Cerebellar cortex (tissue), 1 donor: ENCODE results near the gene SDC1.
"Not testable (repeated sequence)": the region's sequence is repeated elsewhere in the genome, so short reads cannot be mapped to it uniquely, and the experiment has no call there.

Source experiments
- DNase-seq: peaks from one replicate; pipeline ENCODE4 v3.0.0-alpha.2; 2015; ENCODE audit warnings: low spot score

SDC1 gene

DNA sequence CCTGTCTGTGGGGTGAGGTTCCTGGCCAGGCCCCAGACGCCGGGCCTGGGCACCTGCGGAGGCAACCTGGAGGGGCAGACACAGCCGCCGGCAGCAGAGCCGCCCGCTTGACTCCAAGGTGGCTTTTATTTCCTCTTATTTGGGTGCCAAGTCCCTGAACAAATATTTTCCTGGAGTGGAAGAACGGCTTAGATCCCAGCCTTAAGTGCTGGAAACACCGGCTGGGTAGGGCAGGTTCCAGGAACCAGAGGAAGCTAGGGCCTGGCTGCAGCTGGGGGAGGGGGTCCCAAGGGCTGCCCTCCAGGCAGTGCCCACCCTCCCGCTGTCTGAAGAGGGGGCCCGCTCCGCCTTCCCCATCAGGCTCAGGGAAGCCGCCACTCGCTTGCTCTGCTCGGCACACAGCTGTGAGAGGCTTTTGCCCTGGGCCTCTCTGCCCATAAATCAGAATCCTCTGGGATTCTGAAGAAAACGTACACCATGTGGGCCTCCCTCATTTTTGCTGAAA, 28.2 kb downstream of the SDC1 start:
- no peak for DNase-seq

DNA sequence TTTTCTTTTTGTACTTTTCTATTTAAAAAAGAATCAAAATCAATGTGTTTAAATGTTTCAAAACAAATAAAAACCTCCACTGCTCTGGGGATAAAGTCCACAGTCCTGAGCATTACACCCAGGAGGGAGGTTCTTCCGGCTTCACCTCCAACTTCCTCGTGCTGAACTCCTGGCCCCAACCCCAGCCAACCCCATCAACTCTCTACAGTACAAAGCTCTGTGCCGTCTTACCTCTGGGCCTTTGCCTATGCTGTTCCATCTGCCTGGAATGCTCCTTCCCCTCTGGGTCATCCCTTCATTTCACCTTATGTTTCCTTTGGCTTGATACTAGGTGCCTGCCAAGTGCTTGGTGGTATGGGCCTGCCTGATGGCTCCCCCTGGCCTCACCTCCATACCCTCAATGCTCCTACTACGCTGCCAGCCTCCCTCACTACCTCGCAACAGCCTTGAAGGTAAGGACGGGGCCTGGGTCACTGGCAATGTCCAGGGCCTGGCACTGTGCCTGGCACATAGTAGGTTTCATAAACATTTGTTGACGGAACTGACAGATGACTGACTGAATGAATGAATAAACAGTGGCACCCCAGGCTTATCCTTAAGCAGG, 28.8 kb downstream of the SDC1 start:
- no peak for DNase-seq

DNA sequence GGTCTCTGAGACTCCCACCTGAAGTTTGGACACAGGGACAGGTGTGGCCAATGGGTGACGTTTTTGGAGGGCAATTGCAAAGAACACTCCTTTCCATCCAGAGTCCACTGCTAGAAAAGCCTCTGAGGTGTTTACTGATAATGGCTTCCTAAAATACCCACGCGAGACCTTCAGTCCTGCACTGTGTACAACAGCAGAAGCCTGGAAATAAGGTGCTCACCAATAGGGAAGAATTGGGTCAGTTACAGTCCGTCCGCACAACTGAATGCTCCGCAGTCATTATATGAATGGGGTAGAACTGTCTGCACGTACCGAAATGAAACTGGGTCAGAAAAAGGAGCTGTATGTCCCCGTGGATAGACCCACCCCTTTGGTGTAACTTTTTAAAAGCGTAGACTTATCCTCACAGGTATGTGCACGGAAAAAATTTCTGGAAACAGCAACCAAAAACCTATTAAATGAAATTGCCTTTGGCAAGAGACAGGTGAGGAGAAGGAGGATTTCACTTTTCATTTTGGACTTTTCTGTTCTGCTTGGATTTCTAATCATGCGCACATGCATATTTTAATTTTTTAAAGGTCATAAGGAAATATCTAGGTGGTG, 29.4 kb downstream of the SDC1 start:
- no peak for DNase-seq

DNA sequence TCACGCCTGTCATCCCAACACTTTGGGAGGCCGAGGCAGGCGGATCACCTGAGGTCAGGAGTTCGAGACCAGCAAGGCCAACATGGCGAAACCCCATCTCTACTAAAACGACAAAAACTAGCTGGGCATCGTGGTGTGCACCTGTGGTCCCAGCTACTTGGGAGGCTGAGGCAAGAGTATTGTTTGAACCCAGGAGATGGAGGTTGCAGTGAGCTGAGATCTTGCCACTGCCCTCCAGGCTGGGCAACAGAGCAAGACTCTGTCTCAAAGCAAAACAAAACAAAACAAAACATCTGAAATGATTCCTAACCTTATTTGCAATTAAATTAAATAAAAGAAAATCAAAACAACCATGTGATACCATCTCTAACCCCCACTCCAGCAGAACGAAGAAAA, 29.9 kb downstream of the SDC1 start:
- not testable (repeated sequence) for DNase-seq

DNA sequence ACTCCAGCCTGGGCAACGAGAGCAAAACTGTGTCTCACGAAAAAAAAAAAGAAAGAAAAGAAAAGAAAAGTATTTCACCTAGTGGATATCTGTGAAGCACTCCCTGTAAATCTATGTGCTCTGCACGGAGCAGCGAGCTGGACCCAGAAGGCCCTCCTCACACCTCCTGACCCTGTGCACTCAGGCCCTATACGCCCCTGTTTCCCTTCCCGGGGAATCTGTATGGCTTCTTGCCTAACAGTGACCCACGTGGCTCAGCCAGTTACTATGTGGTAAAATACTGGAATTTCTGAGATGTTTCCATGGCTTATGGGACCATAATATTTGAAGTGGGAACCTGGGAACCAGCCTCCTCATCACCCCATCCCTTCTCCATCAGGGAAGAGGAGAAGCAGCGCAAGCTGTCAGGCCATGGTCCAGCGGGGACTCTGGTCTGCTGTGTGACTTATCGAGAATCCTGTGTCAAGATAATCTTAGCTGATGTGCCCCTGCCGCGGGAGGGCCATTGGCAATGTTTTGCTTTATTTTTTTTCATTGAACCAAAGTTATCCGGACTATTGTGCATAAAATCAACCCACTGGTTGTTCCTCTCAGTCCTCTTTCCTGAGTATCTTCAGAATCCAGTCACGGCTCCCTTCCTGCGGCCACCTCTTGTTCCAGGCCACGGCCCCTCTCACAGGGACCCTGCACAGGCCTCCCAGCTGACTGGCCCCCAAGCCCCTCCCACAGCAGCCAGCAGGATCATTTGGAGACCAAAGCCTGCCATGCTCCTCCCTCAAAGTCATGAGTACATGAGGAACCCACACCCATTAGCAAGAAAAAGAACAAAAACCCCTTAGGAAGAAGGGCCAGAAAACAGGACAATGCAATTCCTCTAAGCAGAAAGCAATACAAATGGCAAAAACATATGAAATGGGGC, 30.6 kb downstream of the SDC1 start:
- DNase-seq, result no peak

DNA sequence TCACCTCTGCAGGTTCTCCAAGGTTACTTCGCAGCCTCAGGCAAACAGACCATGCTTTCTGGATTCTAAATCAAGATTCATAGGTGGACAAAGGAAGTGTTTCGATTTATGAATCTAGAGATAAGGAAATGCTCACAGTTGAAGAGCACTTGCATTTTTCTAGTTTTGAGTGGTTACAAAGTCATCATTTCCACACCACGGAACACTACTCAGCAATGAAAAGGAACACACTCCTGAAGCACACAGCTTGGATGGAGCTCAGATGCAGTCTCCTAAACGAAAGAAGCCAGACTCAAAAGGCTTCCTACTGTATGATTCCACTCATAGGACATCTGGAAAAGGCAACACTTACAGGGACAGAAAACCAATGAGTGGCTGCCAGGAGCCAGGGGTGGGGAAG, 31.7 kb downstream of the SDC1 start:
- DNase-seq, result no peak

DNA sequence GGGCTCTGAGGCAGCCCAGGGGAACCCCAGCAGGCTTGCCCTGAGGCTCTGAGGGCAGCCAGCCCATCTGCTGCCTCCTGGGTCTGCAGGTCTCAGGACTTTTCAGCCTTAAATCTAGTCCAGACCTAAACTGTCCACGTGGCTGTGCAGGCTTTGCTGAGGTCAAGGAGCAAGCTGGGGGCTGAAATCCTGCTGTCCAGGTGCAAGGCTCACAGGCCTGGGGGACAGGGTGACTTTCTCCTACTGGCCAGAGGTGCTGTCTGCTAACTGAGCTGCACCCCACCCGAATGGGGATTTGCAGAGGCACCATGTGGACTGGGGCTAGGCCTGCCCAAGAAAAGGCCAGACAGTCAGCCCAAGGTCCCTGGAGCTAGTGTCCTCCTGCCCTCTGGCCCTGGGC, 32.1 kb downstream of the SDC1 start:
- no peak for DNase-seq

DNA sequence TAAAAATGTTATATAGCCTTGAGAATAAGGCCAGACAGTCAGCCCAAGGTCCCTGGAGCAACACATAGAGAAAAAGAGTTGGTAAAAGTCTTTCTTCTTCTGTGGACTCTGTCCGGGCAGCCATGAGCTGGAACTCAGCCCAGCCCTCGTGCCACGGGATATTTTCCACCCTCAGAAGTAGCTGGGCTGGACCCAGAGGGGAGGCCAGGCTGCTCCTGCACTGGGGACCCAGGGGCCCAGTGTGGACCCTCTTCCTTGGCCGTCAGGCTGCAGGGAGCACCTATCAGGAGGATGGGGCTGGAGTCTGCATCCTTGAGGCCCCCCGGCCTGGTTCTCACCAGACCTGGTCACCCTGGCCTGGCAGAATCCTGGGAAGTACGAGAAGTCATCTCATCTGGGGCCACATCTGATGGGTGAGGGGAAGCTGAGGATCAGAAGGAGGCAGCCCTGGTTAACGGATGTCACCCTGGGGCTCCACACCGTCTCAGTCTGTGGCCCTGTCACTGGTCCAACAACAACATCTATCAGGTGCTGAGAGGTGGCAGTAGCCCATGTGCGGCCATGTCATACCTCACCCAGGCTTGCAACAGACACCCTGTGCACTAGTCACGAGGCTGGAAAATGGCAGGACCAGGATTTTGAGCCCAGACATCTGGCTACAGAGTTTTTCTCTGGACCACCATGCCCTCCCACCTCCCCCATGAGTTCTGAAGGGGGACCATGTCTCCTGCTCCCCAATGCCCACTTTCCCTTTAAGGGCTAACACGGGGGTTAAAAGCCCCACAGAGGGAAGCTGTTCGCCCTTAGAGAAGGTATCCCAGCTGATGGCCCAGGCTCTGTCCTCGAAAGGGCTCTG, 33.0 kb downstream of the SDC1 start:
- no peak for DNase-seq

DNA sequence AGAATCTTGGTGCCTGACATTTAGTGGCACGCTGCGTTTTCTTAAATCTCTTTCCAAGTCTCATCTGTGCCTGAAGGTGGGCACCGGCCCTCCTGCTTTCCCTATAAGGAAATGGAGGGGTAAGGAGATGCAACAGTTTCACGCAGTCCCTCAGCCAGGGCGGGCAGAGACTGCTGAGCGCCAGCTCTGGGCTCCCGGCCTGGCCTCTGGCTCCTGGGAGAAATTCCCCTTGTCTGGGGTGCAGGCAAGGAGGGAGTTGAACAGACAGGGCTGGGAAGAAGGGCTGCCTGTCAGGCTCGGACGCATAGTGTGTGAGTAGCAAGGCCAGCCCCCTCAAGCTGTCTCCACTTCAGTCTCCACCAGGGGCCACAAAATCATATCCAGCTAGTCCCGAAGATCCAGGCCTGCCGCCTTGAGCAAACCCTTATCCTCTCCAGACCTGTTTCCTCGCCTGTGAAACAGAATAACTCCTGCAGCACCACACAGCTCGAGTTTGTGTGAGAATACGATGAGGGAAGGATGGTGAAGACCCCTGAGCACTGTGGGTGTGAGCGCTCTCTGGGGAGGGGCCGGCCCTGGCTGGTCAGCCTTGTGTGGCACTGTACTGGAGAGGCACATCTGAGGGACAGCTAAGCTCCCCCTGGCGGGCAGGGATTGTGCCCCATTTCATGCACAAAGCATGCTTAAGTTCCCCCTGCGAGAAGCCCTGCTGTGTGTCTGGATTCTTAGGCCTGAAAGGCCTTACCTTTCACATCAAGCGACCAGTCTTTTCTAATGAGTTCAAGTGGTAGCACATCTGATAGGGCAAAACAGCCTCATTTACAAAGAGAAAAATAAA, 33.8 kb downstream of the SDC1 start:
- DNase-seq, result no peak

DNA sequence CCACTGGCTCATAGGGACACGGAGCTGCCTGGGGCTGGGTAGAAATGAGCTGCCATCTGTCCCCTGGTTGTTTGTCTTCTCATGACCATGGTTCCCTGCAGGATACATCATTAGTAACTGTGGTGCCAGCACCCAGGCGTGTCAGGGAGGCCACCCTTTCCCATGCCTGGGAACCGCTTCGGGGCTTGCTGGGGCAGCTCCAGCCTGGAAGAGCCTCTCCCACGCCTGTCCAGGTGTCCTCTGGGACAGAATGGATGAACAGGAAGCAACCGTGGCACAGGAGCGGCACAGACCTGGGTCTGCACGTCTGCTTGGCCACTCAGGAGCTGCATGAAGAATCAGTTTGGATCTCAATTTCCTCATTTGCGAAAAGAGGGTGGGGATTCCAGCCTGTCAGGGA, 34.8 kb downstream of the SDC1 start:
- DNase-seq, result no peak

DNA sequence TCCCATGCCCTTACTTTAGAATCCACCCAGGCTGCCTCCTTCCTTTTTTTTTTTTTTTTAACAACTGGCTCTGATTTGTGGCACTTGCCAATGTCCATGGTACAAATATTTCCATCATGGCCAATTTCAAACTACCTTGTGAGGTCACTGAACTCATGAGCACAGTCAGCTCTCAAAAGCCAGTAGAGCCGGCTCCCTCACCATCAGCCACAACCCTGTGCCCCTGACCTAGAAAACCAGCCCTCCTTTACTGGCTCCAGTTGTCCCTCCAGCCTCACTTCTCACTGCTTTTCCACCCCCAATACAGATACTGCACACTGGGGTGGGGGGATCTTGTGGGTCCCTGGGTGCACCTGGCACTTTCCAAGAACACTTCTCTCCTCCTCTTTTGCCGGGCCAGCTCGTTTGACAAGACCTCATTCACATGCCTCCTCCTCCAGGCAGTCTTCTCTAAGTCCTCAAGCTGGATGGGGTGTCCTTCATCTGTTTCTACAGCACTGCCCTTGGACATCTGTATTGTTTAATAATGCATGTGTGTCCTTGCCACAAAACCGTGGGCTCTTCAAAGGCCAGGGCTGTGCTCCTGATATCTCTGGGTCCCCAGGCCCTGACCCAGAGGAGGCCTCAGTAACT, 35.5 kb downstream of the SDC1 start:
- no peak for DNase-seq

DNA sequence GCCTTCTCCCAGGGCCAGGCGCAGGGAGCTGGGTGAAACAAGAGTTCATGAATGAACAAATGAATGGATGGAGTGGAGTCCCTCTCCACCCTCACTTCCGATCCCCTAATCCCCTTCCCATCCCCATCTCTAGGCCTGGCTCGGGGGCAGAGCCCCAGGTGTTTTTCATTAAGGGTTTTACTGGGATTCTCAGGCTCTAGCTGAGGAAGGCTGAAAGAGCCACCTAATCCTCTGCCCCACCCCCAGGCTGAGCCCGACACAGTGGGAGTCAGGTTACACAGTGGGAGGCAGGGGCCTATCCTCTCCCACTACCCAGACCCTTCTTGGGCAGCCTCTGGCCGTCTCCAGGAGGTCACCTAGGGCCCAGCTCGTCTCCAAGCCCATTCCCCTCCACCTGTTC, 36.1 kb downstream of the SDC1 start:
- DNase-seq, result no peak

DNA sequence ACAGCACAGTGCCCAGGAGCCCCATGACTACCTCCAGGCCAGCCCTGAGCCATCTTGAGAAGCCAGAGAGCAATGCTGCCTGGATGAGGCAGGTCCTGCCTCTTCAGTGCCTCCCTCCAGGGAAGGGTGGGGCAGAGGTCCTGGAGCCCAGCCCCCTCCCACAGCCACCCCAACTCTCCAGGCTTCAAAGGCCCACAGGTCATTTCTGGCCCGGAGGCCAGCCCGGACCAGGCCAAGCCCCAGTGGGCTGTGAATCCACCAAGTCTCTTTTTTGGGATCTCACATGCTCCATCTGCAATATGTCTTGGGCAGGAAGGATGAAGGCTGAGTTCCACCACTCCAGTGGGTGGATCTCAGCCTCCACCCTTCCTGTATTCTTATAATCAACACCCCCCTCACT, 36.7 kb downstream of the SDC1 start:
- no peak for DNase-seq

DNA sequence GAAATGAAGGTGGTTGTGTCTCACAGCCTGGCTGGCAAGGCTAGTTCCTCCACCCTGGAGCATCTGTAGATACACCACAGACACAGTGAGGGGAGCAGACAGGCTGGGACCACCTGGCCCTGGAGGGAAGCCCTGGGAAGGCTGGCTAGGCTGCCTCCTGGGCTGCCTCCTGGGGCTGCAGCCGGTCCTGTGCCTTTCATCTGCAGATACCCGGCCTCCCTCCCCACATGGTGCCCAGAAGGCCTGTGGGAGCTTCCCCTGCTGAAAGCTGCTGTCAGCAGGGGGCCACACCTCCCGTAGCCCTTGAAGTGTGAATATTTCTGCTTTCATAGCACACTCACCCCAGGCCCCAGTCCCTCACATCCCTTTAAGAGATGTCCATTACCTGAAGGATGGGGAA, 37.6 kb downstream of the SDC1 start:
- no peak for DNase-seq

DNA sequence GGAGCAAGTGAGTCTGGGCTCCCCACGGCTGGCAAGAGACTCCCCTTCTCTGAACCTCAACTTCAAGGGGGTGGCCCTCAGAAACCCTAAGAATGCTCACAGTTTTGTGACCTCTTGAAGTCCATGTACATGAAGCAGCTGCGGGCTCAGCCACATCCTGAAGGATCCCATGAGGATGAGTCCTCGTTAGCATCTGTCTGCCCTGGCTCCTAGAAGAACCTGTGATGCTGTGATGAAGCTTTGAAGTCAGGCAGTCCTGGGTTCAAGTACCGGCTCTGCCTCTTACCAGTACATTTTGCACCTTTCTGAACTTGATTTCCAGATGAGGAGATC, 38.1 kb downstream of the SDC1 start:
- DNase-seq, result no peak

DNA sequence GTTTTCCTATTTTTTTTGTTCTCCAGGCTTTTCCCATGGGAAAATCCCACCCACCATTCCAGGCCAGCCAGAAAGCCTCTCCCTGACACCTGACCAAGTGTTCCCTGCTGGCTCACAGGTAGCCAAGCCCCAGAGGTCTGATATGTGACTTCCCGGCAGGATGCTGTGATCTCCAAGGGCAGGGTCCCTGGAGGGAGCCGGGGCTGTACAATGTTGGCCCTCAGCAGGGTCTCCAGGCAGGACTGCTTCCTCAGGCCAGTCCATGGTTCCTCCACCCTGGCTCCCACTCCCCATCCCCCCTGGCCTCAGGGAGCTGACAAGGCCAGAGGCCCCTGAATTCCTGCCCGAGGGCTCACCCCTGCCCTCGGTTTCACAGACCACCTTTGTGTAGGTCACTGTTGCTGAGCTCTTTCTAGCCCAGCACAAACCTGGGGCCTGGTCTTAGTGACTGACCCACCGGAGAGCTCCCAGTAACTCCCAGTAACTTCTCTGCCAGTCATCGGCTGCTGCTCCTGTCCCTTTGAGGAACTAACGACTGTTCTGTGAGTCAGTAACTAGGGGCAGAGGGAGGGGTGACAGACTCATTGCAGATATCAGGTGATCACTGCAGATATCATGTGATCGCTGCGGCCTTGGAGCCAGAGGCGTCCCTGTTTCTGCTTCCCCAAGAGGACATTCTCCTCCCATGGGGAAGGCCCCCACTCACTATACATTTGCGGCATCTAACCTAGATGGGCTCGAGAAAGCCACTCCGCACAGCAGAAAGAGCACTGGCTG, 38.7 kb downstream of the SDC1 start:
- no peak for DNase-seq

DNA sequence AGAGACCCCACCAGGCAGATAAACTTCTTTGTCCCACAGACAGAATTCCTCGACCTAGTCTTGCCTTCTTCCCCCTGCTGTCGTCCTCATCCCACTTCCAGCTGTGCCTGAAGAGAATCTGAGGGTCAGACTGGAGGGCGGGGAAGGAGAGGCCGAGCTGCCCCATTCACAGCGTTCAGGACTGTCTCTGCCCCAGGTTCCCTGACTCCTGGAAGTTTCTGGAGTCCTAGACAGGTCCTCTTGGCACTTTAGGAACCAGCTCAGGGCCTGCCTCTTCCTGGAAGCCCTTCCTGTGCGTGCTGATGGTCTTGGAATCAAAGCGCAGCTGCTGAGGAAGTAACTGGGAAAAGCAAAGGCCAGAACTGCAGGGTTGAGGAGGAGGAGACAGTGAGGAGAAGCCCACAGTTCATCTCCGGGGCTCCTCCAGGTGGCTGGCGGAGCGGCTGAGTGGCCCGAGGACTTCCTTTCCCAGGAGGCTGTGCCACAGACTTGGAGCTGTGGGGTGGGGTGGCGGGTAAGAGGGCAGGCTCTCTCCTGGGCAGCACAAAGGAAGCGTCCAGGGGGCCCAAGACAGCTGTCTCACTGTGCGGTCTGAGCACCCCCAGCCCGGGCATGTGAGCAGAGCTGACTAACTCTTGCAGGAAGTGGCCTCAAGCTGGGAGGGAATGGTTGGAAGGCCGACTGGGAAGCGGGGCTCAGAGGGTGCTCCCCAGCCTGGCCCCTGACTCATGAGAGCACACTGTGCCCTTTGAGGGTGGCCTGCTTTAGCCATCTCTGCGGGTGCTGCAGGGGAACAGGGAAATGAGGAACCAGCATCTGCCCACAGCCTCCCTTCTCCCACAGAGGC, 39.5 kb downstream of the SDC1 start:
- no peak for DNase-seq

DNA sequence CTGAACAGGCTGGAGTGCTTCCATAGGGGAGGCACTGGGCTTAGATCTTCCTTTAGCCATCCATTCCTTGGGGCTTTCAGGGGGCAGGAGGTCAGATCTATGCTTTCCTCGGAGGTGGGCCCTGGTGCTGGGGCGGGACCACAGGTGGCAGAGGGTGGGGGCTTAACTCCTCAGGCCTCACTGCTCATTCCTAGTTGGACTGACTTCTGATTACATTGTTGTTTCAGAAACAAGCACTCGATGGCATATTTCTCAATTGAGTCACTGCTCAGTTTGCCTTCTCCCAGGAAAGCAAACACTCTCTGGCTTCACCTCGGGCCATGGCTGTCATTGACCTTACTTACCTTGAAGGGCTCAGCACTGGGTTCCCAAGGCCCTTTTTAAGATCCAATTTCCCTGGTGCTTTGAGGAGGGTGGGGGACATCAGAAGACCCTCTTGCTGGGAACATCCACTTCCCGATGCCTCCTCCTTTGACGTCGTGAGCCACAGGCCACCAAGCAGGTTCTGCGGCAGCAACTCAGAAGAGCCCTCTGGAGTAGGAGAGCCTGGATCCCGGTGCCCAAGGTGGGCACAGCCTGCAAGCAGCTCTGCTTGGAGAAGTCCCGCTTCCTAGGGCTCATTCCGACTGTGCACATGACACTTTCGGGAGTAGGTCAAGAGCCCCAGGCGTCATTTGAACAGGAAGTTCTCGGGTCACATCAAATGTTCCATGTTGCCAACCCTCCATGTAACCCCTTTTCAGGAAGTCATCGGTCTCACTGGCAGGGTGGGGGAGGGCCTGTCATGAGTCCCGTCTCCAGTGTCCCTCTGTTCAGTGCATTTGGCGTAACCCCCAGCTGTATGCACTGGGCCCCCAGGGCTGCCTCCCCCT, 40.6 kb downstream of the SDC1 start:
- no peak for DNase-seq
